GM12873 (cell line): Measurements from ENCODE around the gene RPL10A.

Experiments used
- CTCF ChIP-seq: IDR thresholded peaks from 2 replicates; pipeline ENCODE4 v1.5.1; 2012; ENCODE audit warnings: low read depth, mild to moderate bottlenecking, moderate library complexity, low read length, control low read depth; ENCODE audit not compliant: insufficient read depth; ENCODE audit errors: missing control alignments

RPL10A gene

GRCh38 chr6:35441642-35442041, 26.6 kb upstream of the RPL10A start:
- no peak for TF ChIP-seq CTCF

GRCh38 chr6:35442693-35443092, 25.5 kb upstream of the RPL10A start:
- no peak for TF ChIP-seq CTCF

GRCh38 chr6:35443341-35444030, 24.7 kb upstream of the RPL10A start:
- no peak for TF ChIP-seq CTCF

GRCh38 chr6:35445691-35446090, 22.5 kb upstream of the RPL10A start:
- TF ChIP-seq CTCF: no peak

GRCh38 chr6:35448191-35448590, 20.0 kb upstream of the RPL10A start:
- TF ChIP-seq CTCF: no peak

- peak; percentile 72 for TF ChIP-seq CTCF
These were observed 18.8 kb upstream of the RPL10A start for GRCh38 chr6:35449287-35449881.

GRCh38 chr6:35451354-35452182, 16.6 kb upstream of the RPL10A start:
- no peak for TF ChIP-seq CTCF
